ENCODE results near the gene KRTAP9-7.
"Not testable (repeated sequence)": the region's sequence is repeated elsewhere in the genome, so short reads cannot be mapped to it uniquely, and the experiment has no call there.

KRTAP9-7 gene

DNA sequence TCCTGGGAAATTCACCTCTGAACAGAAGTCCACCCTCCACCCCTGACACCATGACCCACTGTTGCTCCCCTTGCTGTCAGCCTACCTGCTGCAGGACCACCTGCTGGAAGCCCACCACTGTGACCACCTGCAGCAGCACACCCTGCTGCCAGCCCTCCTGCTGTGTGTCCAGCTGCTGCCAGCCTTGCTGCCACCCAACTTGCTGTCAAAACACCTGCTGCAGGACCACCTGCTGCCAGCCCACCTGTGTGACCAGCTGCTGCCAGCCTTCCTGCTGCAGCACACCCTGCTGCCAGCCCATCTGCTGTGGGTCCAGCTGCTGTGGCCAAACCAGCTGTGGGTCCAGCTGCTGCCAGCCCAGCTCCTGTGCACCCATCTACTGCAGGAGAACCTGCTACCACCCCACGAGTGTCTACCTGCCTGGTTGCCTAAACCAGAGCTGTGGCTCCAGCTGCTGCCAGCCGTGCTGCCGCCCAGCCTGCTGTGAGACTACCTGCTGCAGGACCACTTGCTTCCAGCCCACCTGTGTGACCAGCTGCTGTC is at the start of gene KRTAP9-7:
Gene KRTAP9-7 (plus strand): TSS at position 51 of the 543 bp plus-strand sequence. CDS start 0 bp downstream, at position 51.
- DNase-seq: not testable (repeated sequence)

GRCh38 chr17:41226051-41226450 is 49.4 kb upstream of the KRTAP9-7 start:
- DNase-seq: no peak

DNA sequence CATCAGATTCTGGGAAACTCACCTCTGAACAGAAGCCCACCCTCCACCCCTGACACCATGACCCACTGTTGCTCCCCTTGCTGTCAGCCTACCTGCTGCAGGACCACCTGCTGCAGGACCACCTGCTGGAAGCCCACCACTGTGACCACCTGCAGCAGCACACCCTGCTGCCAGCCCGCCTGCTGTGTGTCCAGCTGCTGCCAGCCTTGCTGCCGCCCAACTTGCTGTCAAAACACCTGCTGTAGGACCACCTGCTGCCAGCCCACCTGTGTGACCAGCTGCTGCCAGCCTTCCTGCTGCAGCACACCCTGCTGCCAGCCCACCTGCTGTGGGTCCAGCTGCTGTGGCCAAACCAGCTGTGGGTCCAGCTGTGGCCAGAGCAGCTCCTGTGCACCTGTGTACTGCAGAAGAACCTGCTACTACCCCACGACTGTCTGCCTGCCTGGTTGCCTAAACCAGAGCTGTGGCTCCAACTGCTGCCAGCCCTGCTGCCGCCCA is 48.9 kb upstream of the KRTAP9-7 start, which contains the start of gene KRTAP9-2:
Gene KRTAP9-2 (plus strand): TSS at position 51 of the 498 bp plus-strand sequence. CDS start 7 bp downstream, at position 58.
- not testable (repeated sequence) for DNase-seq

DNA sequence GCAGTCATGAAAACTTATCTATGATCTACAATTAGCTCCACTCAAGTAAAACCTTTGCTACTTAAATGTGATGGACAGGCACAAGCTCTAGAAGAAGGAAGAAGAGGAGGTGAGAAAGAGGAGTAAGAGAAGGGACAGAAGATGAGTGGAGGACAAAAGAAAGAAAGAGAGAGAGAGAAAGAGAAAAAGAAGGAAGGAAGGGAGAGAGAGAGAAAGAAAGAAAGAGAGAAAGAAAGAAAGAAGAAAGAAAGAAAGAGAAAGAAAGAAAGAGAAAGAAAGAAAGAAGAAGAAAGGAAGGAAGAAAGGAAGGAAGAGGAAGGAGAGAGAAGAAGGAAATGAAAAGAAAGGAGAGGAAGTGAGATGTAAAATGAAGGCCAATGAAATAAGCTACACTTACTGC is 45.4 kb upstream of the KRTAP9-7 start:
- no peak for DNase-seq

DNA sequence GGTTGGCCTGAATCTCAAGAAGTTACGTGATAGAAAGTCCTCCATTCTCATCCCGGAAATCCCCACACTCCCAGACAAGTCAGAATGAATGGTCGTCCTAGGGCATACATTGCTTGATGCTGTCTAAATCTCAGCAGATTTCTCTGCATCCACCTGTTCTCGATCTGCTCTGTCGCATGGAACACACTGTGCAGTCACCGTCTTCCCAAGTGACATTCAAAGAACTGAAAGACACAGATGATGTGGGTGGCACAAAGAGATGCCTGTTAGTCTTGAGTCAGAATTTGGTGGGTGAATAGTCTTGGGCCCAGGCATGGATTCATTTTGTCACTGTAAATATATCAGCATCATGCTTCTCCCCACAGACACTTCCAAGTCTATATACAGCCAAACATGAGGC is 43.8 kb upstream of the KRTAP9-7 start:
- DNase-seq: no peak

- not testable (repeated sequence) for DNase-seq
Measured at GRCh38 chr17:41232399-41233105, 42.9 kb upstream of the KRTAP9-7 start, which contains the start of gene KRTAP9-3. Gene KRTAP9-3, plus strand, starts transcription at chr17:41232449. Its CDS starts 53 bp downstream, at chr17:41232502.

DNA sequence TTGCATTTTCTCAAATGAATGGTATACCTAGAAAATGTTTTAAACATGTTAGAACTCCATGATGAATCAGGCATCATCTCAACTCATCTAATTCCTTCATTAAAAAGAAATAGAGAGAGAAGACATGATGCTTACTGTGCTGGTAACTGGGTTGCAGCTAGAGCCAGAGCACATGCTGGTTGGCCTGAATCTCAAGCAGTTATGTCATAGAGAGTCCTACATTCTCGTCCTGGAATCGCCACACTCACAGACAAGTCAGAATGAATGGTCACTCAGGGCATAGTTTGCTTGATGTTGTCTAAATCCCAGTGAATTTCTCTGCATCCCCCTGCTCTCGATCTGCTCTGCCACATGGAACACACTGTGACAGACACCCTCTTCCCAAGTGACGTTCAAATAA is 38.4 kb upstream of the KRTAP9-7 start:
- DNase-seq: not testable (repeated sequence)

DNA sequence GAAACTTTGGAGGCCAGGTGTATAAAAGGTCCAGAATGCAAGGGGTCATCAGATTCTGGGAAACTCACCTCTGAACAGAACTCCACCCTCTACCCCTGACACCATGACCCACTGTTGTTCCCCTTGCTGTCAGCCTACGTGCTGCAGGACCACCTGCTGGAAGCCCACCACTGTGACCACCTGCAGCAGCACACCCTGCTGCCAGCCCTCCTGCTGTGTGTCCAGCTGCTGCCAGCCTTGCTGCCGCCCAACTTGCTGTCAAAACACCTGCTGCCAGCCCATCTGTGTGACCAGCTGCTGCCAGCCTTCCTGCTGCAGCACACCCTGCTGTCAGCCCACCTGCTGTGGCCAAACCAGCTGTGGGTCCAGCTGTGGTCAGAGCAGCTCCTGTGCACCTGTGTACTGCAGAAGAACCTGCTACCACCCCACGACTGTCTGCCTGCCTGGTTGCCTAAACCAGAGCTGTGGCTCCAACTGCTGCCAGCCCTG is 37.5 kb upstream of the KRTAP9-7 start, which contains the start of gene KRTAP9-8:
Gene KRTAP9-8 (plus strand): TSS at position 51 of the 489 bp plus-strand sequence. CDS start 53 bp downstream, at position 104.
- DNase-seq: not testable (repeated sequence)

DNA sequence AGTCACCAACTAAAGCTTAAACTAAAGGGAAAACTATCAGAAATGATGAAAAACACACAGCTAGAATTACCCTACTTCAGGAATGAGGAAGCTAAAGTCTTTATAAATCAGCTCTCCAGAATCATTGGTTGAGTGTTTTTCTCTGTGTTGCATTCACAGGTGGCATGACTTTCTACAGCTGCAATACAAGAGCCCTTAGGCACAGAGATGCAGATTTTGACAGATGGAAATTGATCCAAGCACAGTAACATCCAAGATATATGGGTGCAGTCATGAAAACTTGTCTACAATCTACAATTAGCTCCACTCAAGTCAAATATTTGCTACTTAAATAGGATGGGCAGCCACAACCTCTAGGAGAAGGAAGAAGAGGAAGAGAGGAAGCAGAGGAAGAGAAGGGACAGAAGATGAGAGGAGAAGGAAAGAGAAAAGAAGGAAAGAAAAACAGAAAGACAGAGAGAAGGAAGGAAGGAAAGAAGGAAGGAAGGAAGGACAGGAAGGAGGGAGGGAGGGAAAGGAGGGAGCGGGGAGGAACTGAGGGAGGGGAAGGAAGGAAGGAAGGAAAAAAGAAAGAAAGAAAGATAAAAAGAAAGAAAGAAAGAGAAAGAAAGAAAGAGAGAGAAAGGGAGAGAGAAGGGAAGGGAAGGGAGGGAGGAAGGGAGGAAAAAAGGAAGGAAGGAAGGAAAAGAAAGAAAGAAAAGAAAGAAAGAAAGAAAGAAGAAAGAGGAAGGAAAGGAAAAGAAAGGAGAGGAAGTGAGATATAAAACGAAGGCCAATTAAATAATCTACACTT is 28.3 kb upstream of the KRTAP9-7 start:
- not testable (repeated sequence) for DNase-seq

GRCh38 chr17:41249637-41250240 is 25.8 kb upstream of the KRTAP9-7 start, which contains the start of gene KRTAP9-4:
Gene KRTAP9-4, plus strand, starts transcription at chr17:41249687. Its CDS starts 34 bp downstream, at chr17:41249721.
- not testable (repeated sequence) for DNase-seq

GRCh38 chr17:41251261-41251660 is 24.2 kb upstream of the KRTAP9-7 start:
- DNase-seq: no peak

DNA sequence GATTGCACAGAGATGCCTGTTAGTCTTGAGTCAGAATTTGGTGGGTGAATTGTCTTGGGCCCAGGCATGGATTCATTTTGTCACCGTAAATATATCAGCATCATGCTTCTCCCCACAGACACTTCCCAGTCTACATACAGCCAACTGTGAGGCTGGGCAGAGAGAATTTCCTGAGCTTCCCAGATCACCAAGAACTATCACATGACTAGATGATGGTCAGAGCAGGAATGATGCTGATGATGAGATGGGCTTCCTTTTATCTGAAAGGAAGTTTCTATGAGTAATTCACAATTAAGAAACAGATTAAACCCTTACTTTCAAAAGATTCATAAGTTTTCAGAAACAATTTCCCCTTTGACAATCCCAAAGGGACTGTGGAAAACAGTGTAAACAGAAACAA is 20.6 kb upstream of the KRTAP9-7 start:
- no peak for DNase-seq

DNA sequence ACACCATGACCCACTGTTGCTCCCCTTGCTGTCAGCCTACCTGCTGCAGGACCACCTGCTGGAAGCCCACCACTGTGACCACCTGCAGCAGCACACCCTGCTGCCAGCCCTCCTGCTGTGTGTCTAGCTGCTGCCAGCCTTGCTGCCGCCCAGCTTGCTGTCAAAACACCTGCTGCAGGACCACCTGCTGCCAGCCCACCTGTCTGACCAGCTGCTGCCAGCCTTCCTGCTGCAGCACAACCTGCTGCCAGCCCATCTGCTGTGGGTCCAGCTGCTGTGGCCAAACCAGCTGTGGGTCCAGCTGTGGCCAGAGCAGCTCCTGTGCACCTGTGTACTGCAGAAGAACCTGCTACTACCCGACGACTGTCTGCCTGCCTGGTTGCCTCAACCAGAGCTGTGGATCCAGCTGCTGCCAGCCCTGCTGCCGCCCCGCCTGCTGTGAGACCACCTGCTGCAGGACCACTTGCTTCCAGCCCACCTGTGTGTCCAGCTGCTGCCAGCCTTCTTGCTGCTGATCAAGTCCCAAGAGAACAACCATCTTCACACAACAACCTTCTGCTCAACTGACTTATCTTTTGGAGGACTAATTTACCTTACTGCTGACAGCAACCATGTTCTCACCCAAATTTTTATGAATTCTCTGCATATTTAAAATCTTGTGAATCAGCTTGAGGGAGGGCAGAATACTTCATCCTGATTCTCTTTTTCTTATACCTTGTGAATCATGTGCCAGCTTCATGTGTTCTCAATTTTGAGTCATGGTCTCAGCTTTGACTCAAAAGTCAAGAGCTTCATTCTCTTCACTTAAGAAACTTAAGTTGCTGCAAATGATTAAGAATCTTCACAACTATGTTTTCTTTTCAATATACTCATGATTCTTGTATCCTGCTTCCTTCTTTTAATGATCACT is 19.9 kb upstream of the KRTAP9-7 start, which contains the start of gene KRTAP9-9:
Gene KRTAP9-9 (plus strand): TSS at position 4 of the 910 bp plus-strand sequence.
- not testable (repeated sequence) for DNase-seq

- no peak for DNase-seq
Measured at GRCh38 chr17:41256291-41256685, 19.2 kb upstream of the KRTAP9-7 start.

DNA sequence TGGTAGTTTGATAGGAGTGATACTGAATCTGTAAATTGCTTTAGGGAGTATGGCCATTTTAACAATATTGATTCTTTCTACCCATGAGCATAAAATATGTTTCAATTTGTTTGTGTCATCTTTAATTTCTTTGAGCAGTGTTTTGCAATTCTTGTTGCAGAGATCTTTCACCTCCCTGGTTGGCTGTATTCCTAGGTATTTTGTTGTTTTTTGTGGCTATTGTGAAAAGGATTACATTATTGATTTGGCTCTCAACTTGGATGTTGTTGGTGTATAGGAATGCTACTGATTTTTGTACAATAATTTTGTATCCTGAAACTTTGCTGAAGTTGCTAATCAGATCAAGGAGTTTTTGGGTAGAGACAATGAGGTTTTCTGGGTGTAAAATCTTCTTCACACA is 17.1 kb upstream of the KRTAP9-7 start:
- no peak for DNase-seq

GRCh38 chr17:41263212-41263611 is 12.3 kb upstream of the KRTAP9-7 start:
- DNase-seq: no peak

- DNase-seq: no peak
Measured at GRCh38 chr17:41264599-41264998, 10.9 kb upstream of the KRTAP9-7 start.

DNA sequence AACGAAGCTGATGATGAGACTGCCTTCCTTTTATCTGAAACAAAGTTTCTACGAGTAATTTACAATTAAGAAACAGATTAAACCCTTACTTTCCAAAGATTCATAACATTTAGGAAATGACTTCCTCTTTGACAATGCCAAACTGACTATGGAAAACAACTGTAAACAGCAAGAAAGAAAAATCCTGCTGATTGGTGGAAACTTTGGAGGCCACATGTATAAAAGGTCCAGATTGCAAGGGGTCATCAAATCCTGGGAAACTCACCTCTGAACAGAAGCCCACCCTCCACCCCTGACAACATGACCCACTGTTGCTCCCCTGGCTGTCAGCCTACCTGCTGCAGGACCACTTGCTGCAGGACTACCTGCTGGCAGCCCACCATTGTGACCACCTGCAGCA is 10.4 kb upstream of the KRTAP9-7 start, which contains the start of gene KRTAP9-6:
Gene KRTAP9-6 (plus strand): TSS at position 301 of the 400 bp plus-strand sequence. CDS start 0 bp downstream, at position 301.
- DNase-seq: no peak

DNA sequence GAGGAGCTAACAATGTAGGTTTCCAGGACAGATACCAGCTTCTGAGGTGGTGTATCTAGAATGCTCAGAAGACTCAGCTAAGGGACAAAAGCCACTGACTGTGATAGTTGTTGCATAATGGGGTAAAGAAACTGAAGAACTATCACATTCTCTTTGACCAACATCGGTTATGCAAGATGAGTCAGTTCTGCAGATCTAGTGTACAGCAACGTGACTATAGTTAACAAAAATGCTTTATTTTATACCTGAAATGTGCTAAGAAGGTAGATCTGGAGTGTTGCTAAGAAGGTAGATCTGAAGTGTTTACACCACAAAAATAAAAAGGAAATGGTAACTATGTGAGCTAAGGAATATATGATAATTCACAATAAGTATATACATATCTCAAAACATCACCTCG is 7.8 kb upstream of the KRTAP9-7 start:
- DNase-seq: no peak

DNA sequence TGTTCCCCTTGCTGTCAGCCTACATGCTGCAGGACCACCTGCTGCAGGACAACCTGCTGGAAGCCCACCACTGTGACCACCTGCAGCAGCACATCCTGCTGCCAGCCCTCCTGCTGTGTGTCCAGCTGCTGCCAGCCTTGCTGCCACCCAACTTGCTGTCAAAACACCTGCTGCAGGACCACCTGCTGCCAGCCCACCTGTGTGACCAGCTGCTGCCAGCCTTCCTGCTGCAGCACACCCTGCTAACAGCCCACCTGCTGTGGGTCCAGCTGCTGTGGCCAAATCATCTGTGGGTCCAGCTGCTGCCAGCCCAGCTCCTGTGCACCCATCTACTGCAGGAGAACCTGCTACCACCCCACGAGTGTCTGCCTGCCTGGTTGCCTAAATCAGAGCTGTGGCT is 4.2 kb upstream of the KRTAP9-7 start:
- DNase-seq: not testable (repeated sequence)

DNA sequence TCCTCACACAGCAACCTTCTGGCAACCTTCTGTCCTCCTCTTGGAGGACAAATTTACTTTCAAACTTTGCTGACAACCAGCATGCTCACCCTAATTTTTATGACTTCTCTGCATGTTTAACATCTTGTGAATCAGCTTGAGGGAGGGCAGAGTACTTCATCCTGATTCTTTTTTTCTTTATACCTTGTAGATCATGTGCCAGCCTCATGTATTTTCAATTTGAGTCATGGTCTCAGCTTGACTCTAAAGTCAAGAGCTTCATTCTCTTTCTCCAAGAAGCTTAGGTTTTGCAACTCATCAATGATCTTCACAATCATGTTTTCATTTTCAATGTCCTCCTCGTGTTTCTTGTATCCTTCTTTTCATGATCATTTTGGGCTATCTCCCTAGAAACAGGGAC is 3.6 kb upstream of the KRTAP9-7 start:
- no peak for DNase-seq

All from NCI-H2029 treated with DMSO at 0.1 percent for 48 hours (cell line).